ENCODE data around the gene PRDX6. TPM values are rescaled to one million over a fixed set of nuclear protein-coding genes. Genes with fewer than 3 reads are reported as not detected.

Gene PRDX6
- total RNA-seq, 1 donor from 2014 or later: 201 TPM

GRCh38 chr1:173504268-173504667 lies 27.1 kb downstream of the PRDX6 start:
- intact Hi-C loops (cut with DNase I): no loop called here
- TF ChIP-seq, protein P1, sequence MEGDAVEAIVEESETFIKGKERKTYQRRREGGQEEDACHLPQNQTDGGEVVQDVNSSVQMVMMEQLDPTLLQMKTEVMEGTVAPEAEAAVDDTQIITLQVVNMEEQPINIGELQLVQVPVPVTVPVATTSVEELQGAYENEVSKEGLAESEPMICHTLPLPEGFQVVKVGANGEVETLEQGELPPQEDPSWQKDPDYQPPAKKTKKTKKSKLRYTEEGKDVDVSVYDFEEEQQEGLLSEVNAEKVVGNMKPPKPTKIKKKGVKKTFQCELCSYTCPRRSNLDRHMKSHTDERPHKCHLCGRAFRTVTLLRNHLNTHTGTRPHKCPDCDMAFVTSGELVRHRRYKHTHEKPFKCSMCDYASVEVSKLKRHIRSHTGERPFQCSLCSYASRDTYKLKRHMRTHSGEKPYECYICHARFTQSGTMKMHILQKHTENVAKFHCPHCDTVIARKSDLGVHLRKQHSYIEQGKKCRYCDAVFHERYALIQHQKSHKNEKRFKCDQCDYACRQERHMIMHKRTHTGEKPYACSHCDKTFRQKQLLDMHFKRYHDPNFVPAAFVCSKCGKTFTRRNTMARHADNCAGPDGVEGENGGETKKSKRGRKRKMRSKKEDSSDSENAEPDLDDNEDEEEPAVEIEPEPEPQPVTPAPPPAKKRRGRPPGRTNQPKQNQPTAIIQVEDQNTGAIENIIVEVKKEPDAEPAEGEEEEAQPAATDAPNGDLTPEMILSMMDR (IDR thresholded peaks at IDR 0.05): no peak
- DNase-seq (no peak), ATAC-seq (no peak)
- Histone ChIP-seq H3K27me3 (no peaks in the 10 kb centered on the region), H3K9me3 (no peaks in the 10 kb centered on the region), H3K4me1 (peaks cover 3% of the 10 kb centered on the region), H3K27ac (peak overlapping the region; percentile 39), H3K4me3 (no peak overlapping the region), H3K36me3 (no peaks in the 10 kb centered on the region)

GRCh38 chr1:173505391-173505790 lies 28.3 kb downstream of the PRDX6 start:
- DNase-seq (no peak), ATAC-seq (no peak)
- intact Hi-C loops (cut with DNase I): no loop called here
- peaks cover 3% of the 10 kb centered on the region for H3K4me1 ChIP-seq
- TF ChIP-seq, protein P1 (IDR thresholded peaks at IDR 0.05): no peak
- no peak overlapping the region for H3K27ac ChIP-seq
- H3K4me3 ChIP-seq: no peak overlapping the region
- H3K36me3 ChIP-seq: no peaks in the 10 kb centered on the region
- H3K27me3 ChIP-seq: no peaks in the 10 kb centered on the region
- no peaks in the 10 kb centered on the region for H3K9me3 ChIP-seq

GRCh38 chr1:173506437-173506836 lies 29.3 kb downstream of the PRDX6 start:
- no peaks in the 10 kb centered on the region for H3K36me3 ChIP-seq
- no peaks in the 10 kb centered on the region for H3K9me3 ChIP-seq
- no peaks in the 10 kb centered on the region for H3K27me3 ChIP-seq
- TF ChIP-seq, protein P1 (IDR thresholded peaks at IDR 0.05): no peak
- intact Hi-C loops (cut with DNase I): no loop called here
- ATAC-seq (peak; percentile 70), DNase-seq (no peak)
- peaks cover 3% of the 10 kb centered on the region for H3K4me1 ChIP-seq
- peak overlapping the region; percentile 72 for H3K27ac ChIP-seq
- H3K4me3 ChIP-seq: no peak overlapping the region

- H3K4me3 ChIP-seq: no peak overlapping the region
- intact Hi-C loops (cut with DNase I): no loop called here
- no peaks in the 10 kb centered on the region for H3K27me3 ChIP-seq
- peaks cover 3% of the 10 kb centered on the region for H3K4me1 ChIP-seq
- peak overlapping the region; percentile 72 for H3K27ac ChIP-seq
- H3K9me3 ChIP-seq: no peaks in the 10 kb centered on the region
- DNase-seq: no peak
- no peaks in the 10 kb centered on the region for H3K36me3 ChIP-seq
- TF ChIP-seq, protein P1 (IDR thresholded peaks at IDR 0.05): no peak
- ATAC-seq: peak; percentile 88
These were observed 30.2 kb downstream of the PRDX6 start for GRCh38 chr1:173507205-173507846.

DNA sequence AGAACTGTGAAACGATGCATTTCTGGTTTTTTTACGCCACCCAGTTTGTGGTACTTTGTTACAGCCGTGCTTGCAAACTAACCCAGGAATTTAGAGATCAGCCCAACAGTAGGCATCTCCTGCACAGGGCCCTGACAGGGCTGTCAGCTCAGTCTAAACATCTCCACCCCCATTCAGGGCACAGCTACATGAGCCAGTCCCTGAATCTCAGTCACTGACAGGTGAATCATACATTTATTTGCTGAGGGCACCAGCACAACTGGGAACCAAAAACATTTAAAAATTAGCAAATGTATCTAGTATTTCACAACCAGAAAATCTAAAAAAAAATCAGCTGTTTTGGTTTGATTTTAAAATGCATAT lies 30.7 kb downstream of the PRDX6 start:
- H3K27ac ChIP-seq: peak overlapping the region; percentile 72
- no peaks in the 10 kb centered on the region for H3K9me3 ChIP-seq
- H3K4me1 ChIP-seq: peaks cover 3% of the 10 kb centered on the region
- H3K27me3 ChIP-seq: no peaks in the 10 kb centered on the region
- H3K36me3 ChIP-seq: no peaks in the 10 kb centered on the region
- DNase-seq (no peak), ATAC-seq (no peak)
- TF ChIP-seq, protein P1 (IDR thresholded peaks at IDR 0.05): no peak
- intact Hi-C loops (cut with DNase I): no loop called here
- no peak overlapping the region for H3K4me3 ChIP-seq

GRCh38 chr1:173508541-173508940 lies 31.4 kb downstream of the PRDX6 start:
- no peaks in the 10 kb centered on the region for H3K9me3 ChIP-seq
- TF ChIP-seq, protein P1 (IDR thresholded peaks at IDR 0.05): no peak
- no peak overlapping the region for H3K27ac ChIP-seq
- no peak for ATAC-seq
- peaks cover 3% of the 10 kb centered on the region for H3K4me1 ChIP-seq
- intact Hi-C loops (cut with DNase I): no loop called here
- no peaks in the 10 kb centered on the region for H3K36me3 ChIP-seq
- no peak for DNase-seq
- H3K27me3 ChIP-seq: no peaks in the 10 kb centered on the region
- H3K4me3 ChIP-seq: no peak overlapping the region
